WTC11 (cell line): ENCODE data around the gene DBNL. TPM values are rescaled to one million over a fixed set of nuclear protein-coding genes. Genes with fewer than 3 reads are reported as not detected.

ENCODE experiments used
- ATAC-seq: fragments of 200-7000 bp; cut with Tn5 transposase; 2 replicates; pipeline ENCODE4 v1.10.0; 2021; ENCODE audit warnings: mild to moderate bottlenecking, moderate library complexity
- CTCF ChIA-PET: fragments of 300-600 bp; sonication (Branson Sonifier 250); formaldehyde crosslinking; loops from one replicate; lab custom pipeline; 2021; ENCODE audit warnings: antibody characterized with exemption; lab: Charles Lee
- POLR2A ChIA-PET: fragments of 350-600 bp; sonication (Branson Sonifier 250); formaldehyde crosslinking; loops from one replicate; lab custom pipeline; 2021; ENCODE audit warnings: antibody characterized with exemption; lab: Charles Lee
- DNase-seq: peaks from one replicate; pipeline ENCODE4 v3.0.0; 2021; ENCODE audit warnings: low spot score
- H3K27ac Mint-ChIP-seq: 2 replicates; pipeline ENCODE4 v1.8.0; 2021; ENCODE audit warnings: mixed read lengths
- H3K27me3 Mint-ChIP-seq: 2 replicates; pipeline ENCODE4 v1.8.0; 2021; ENCODE audit warnings: low read depth, mild to moderate bottlenecking, moderate library complexity, mixed read lengths
- H3K36me3 Mint-ChIP-seq: 2 replicates; pipeline ENCODE4 v1.8.0; 2021; ENCODE audit warnings: mixed read lengths
- H3K4me1 Mint-ChIP-seq: 2 replicates; pipeline ENCODE4 v1.8.0; 2022; ENCODE audit warnings: mixed read lengths
- H3K4me3 Mint-ChIP-seq: 2 replicates; pipeline ENCODE4 v1.8.0; 2021; ENCODE audit warnings: mild to moderate bottlenecking, moderate library complexity, mixed read lengths
- H3K9me3 Mint-ChIP-seq: 2 replicates; pipeline ENCODE4 v1.8.0; 2021; ENCODE audit warnings: mixed read lengths
- EMX1 ChIP-seq: fragments of 250-450 bp; sonication (Bioruptor Pico); IDR thresholded peaks from 2 replicates; pipeline ENCODE4 v1.8.0; 2021; ENCODE audit warnings: mild to moderate bottlenecking
- ESRRA ChIP-seq: sonication (generic); formaldehyde crosslinking; IDR thresholded peaks from 2 replicates; pipeline ENCODE4 v1.8.1; 2022; ENCODE audit warnings: mild to moderate bottlenecking, missing genetic modification reagents, borderline replicate concordance
- ETV6 ChIP-seq: sonication (generic); formaldehyde crosslinking; IDR thresholded peaks from 2 replicates; pipeline ENCODE4 v1.8.1; 2022; ENCODE audit warnings: mild to moderate bottlenecking, missing genetic modification reagents
- FOXK1 ChIP-seq: sonication (generic); formaldehyde crosslinking; IDR thresholded peaks from 2 replicates; pipeline ENCODE4 v1.8.0; 2022; ENCODE audit warnings: mild to moderate bottlenecking, moderate library complexity, missing genetic modification reagents
- GRHL2 ChIP-seq: fragments of 250-450 bp; sonication (Bioruptor Pico); IDR thresholded peaks from 2 replicates; pipeline ENCODE4 v1.8.0; 2022; ENCODE audit warnings: mild to moderate bottlenecking, moderate library complexity; ENCODE audit not compliant: insufficient replicate concordance, severe bottlenecking
- KAT7 ChIP-seq: sonication (generic); formaldehyde crosslinking; IDR thresholded peaks from 2 replicates; pipeline ENCODE4 v1.8.1; 2023; ENCODE audit warnings: missing genetic modification reagents, mild to moderate bottlenecking, borderline replicate concordance
- MXD4 ChIP-seq: fragments of 250-450 bp; sonication (Bioruptor Pico); IDR thresholded peaks from 2 replicates; pipeline ENCODE4 v1.8.0; 2021; ENCODE audit warnings: mild to moderate bottlenecking, moderate library complexity, borderline replicate concordance
- NFYB ChIP-seq: sonication (generic); formaldehyde crosslinking; conservative IDR thresholded peaks from 2 replicates; pipeline ENCODE4 v1.8.0; 2022; ENCODE audit warnings: low read depth, missing genetic modification reagents
- PRRX2 ChIP-seq: fragments of 250-450 bp; sonication (Bioruptor Pico); IDR thresholded peaks from 2 replicates; pipeline ENCODE4 v1.8.0; 2021; ENCODE audit warnings: mild to moderate bottlenecking
- RELA ChIP-seq: sonication (generic); formaldehyde crosslinking; IDR thresholded peaks from 2 replicates; pipeline ENCODE4 v1.8.1; 2022; ENCODE audit warnings: missing genetic modification reagents, mild to moderate bottlenecking, borderline replicate concordance
- TEAD1 ChIP-seq: sonication (generic); formaldehyde crosslinking; IDR thresholded peaks from 2 replicates; pipeline ENCODE4 v1.8.0; 2022; ENCODE audit warnings: mild to moderate bottlenecking, missing genetic modification reagents
- TP53 ChIP-seq: sonication (generic); formaldehyde crosslinking; IDR thresholded peaks from 2 replicates; pipeline ENCODE4 v1.8.1; 2023; ENCODE audit warnings: mild to moderate bottlenecking, missing genetic modification reagents
- ZNF317 ChIP-seq: sonication (generic); formaldehyde crosslinking; IDR thresholded peaks from 2 replicates; pipeline ENCODE4 v1.8.1; 2023; ENCODE audit warnings: low read depth, mild to moderate bottlenecking, moderate library complexity, missing genetic modification reagents, borderline replicate concordance
- ZNF396 ChIP-seq: fragments of 250-450 bp; sonication (Bioruptor Pico); IDR thresholded peaks from 2 replicates; pipeline ENCODE4 v1.8.0; 2021; ENCODE audit warnings: mild to moderate bottlenecking, moderate library complexity, borderline replicate concordance
- total RNA-seq: library from RNA; stranded (reverse); gene quantifications from 3 replicates; pipeline ENCODE4 v1.2.3, GENCODE V29; 2021
- TF ChIP-seq, protein P1 (sequence below): sonication (generic); formaldehyde crosslinking; IDR thresholded peaks from 2 replicates; pipeline ENCODE4 v1.8.1; 2023; ENCODE audit warnings: mild to moderate bottlenecking, moderate library complexity, missing genetic modification reagents
- TF ChIP-seq, protein P2 (sequence below): sonication (generic); formaldehyde crosslinking; IDR thresholded peaks from 2 replicates; pipeline ENCODE4 v1.8.0; 2022; ENCODE audit warnings: mild to moderate bottlenecking, missing genetic modification reagents
- TF ChIP-seq, protein P3 (sequence below): fragments of 250-450 bp; sonication (Bioruptor Pico); IDR thresholded peaks from 2 replicates; pipeline ENCODE4 v1.9.0; 2021; ENCODE audit warnings: mild to moderate bottlenecking
- TF ChIP-seq, protein P4 (sequence below): sonication (generic); formaldehyde crosslinking; IDR thresholded peaks from 2 replicates; pipeline ENCODE4 v1.8.0; 2023; ENCODE audit warnings: missing genetic modification reagents, mild to moderate bottlenecking, borderline replicate concordance
- TF ChIP-seq, protein P5 (sequence below): sonication (generic); formaldehyde crosslinking; IDR thresholded peaks from 2 replicates; pipeline ENCODE4 v1.8.0; 2022; ENCODE audit warnings: mild to moderate bottlenecking, missing genetic modification reagents
- TF ChIP-seq, protein P6 (sequence below): sonication (generic); formaldehyde crosslinking; IDR thresholded peaks from 2 replicates; pipeline ENCODE4 v1.8.1; 2022; ENCODE audit warnings: low read depth, mild to moderate bottlenecking, moderate library complexity, missing genetic modification reagents, borderline replicate concordance

The DBNL gene
- total RNA-seq, 1 experiment from 2014 or later: 36.1 TPM

DNA sequence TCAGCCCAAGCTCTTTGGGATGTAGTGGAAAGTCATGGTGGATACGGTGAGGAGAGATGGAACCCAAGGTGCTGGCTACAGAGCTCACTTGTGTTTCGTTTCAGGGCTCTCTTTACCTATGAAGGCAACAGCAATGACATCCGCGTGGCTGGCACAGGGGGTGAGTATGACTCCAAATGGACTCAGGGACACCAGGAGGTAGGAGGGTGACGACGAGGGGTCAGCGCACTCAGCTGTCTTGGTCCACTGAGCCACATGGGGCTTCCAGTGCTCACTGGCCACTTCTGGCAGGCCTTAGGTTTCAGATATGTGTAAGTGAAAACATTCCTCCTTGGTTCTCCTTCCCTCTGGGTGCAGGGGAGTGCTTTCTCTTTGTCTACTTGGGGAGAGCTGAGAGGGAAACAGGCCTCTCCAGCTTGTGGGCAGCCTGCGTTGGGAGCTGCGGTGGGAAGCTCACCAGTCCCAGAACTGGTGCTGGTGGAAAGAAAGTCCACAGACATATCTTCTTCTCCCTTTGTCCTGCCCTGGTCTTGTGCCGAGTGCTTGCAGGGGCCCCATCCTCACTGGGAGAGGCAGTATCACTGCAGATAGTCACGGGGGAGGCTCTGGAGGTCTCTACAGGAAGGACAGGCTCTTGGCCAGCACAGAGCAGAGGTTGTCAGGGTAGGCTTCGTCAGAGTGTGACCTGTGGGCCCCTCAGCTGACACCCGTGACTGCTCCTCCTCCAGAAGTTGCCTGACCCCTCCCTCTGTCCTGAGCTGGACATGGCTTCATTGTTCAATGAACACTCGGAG, 5.8 kb downstream of the DBNL start:
- POLR2A ChIA-PET: no interaction called here
- H3K9me3 Mint-ChIP-seq: no peaks in the 10 kb centered on the region
- no peak for DNase-seq
- ATAC-seq: no peak
- H3K27ac Mint-ChIP-seq: no peak overlapping the region
- CTCF ChIA-PET: interaction anchor here (0.6 kb wide), 1 partner anchor 11 kb away, joined by 4 read pairs; no protein-coding TSS in a partner anchor
- H3K27me3 Mint-ChIP-seq: no peaks in the 10 kb centered on the region
- TF ChIP-seq ZNF396: no peak
- TF ChIP-seq NFYB: no peak
- no peak for TF ChIP-seq KAT7 (CRISPR knock-in tag)
- H3K36me3 Mint-ChIP-seq: peaks cover 31% of the 10 kb centered on the region
- no peak overlapping the region for H3K4me3 Mint-ChIP-seq
- H3K4me1 Mint-ChIP-seq: peaks cover 5% of the 10 kb centered on the region

DNA sequence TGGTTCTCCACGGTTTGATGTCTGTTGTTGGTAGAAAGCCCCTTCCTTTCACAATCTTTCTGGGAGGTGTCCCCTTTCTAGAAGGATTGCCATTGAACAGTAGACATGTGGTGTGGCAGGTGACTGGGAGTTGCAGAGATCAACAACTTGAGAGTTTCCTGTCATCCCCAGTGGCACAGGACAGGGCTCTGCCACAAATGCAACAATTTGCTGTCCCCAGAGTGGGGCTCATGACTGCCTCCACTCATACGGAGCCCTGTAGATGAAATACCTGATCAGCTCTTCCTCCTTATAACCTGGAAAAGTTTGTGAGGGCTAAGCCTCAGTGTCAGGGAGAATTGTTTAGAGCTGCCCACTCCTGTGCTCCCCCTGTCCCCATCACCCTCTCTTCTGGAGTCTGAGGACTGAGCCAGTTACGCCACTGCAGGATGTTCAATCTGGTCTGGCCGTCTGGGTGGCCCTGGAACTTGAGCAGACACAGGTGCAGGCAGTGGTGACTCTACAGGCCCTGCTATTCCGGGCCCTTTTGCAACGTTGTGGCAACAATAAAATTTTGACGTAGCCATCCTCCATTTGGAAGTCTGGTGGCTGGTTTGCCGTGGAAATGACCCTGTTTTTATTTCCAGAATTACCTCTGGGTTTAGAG, 6.5 kb downstream of the DBNL start:
- TF ChIP-seq ETV6 (CRISPR knock-in tag) (no peak), RELA (no peak), ESRRA (CRISPR knock-in tag) (no peak), ZNF396 (no peak), PRRX2 (CRISPR knock-in tag) (no peak), MXD4 (no peak), TP53 (no peak), GRHL2 (CRISPR knock-in tag) (no peak)
- TF ChIP-seq, protein P1, sequence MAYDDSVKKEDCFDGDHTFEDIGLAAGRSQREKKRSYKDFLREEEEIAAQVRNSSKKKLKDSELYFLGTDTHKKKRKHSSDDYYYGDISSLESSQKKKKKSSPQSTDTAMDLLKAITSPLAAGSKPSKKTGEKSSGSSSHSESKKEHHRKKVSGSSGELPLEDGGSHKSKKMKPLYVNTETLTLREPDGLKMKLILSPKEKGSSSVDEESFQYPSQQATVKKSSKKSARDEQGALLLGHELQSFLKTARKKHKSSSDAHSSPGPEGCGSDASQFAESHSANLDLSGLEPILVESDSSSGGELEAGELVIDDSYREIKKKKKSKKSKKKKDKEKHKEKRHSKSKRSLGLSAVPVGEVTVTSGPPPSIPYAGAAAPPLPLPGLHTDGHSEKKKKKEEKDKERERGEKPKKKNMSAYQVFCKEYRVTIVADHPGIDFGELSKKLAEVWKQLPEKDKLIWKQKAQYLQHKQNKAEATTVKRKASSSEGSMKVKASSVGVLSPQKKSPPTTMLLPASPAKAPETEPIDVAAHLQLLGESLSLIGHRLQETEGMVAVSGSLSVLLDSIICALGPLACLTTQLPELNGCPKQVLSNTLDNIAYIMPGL (CRISPR knock-in tag): no peak
- TF ChIP-seq, protein P2, sequence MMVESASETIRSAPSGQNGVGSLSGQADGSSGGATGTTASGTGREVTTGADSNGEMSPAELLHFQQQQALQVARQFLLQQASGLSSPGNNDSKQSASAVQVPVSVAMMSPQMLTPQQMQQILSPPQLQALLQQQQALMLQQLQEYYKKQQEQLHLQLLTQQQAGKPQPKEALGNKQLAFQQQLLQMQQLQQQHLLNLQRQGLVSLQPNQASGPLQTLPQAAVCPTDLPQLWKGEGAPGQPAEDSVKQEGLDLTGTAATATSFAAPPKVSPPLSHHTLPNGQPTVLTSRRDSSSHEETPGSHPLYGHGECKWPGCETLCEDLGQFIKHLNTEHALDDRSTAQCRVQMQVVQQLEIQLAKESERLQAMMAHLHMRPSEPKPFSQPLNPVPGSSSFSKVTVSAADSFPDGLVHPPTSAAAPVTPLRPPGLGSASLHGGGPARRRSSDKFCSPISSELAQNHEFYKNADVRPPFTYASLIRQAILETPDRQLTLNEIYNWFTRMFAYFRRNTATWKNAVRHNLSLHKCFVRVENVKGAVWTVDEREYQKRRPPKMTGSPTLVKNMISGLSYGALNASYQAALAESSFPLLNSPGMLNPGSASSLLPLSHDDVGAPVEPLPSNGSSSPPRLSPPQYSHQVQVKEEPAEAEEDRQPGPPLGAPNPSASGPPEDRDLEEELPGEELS (CRISPR knock-in tag): no peak
- TF ChIP-seq, protein P3, sequence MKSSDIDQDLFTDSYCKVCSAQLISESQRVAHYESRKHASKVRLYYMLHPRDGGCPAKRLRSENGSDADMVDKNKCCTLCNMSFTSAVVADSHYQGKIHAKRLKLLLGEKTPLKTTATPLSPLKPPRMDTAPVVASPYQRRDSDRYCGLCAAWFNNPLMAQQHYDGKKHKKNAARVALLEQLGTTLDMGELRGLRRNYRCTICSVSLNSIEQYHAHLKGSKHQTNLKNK (CRISPR knock-in tag): no peak
- no peaks in the 10 kb centered on the region for H3K27me3 Mint-ChIP-seq
- H3K27ac Mint-ChIP-seq: no peak overlapping the region

DNA sequence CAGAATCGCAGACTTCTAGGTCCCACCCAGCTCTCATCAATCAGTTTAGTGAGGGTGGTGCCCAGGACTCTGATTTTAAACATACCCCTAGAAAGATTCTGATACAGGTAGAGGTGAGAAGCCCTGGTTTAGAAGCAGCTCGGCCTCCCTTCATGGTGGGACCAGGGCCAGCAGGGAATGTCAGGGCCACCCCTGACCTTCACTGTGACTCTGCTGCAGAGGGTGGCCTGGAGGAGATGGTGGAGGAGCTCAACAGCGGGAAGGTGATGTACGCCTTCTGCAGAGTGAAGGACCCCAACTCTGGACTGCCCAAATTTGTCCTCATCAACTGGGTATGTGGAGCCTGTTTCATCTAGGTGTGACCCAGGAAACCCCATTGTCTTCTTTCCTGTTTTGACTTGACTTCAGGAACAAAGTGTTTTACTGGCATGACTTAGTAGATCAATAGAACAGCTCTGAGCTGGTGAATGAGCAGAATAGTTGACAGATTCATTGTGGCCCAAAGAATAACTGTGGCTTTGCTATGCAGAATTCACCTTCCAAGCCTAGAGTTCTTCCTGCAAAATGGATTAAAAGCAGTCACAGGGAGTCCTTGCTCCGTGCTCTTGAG, 7.2 kb downstream of the DBNL start:
- H3K36me3 Mint-ChIP-seq: peaks cover 31% of the 10 kb centered on the region
- ChIA-PET CTCF (no interaction called here), POLR2A (no interaction called here)
- H3K4me1 Mint-ChIP-seq: no peaks in the 10 kb centered on the region
- H3K27ac Mint-ChIP-seq: no peak overlapping the region
- H3K4me3 Mint-ChIP-seq: no peak overlapping the region
- H3K27me3 Mint-ChIP-seq: no peaks in the 10 kb centered on the region
- no peaks in the 10 kb centered on the region for H3K9me3 Mint-ChIP-seq
- no peak for DNase-seq
- no peak for ATAC-seq
- TF ChIP-seq, protein P4, sequence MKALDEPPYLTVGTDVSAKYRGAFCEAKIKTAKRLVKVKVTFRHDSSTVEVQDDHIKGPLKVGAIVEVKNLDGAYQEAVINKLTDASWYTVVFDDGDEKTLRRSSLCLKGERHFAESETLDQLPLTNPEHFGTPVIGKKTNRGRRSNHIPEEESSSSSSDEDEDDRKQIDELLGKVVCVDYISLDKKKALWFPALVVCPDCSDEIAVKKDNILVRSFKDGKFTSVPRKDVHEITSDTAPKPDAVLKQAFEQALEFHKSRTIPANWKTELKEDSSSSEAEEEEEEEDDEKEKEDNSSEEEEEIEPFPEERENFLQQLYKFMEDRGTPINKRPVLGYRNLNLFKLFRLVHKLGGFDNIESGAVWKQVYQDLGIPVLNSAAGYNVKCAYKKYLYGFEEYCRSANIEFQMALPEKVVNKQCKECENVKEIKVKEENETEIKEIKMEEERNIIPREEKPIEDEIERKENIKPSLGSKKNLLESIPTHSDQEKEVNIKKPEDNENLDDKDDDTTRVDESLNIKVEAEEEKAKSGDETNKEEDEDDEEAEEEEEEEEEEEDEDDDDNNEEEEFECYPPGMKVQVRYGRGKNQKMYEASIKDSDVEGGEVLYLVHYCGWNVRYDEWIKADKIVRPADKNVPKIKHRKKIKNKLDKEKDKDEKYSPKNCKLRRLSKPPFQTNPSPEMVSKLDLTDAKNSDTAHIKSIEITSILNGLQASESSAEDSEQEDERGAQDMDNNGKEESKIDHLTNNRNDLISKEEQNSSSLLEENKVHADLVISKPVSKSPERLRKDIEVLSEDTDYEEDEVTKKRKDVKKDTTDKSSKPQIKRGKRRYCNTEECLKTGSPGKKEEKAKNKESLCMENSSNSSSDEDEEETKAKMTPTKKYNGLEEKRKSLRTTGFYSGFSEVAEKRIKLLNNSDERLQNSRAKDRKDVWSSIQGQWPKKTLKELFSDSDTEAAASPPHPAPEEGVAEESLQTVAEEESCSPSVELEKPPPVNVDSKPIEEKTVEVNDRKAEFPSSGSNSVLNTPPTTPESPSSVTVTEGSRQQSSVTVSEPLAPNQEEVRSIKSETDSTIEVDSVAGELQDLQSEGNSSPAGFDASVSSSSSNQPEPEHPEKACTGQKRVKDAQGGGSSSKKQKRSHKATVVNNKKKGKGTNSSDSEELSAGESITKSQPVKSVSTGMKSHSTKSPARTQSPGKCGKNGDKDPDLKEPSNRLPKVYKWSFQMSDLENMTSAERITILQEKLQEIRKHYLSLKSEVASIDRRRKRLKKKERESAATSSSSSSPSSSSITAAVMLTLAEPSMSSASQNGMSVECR: no peak
- TF ChIP-seq FOXK1 (CRISPR knock-in tag) (no peak), EMX1 (CRISPR knock-in tag) (no peak), TEAD1 (CRISPR knock-in tag) (no peak), ZNF317 (no peak)
- TF ChIP-seq, protein P5, sequence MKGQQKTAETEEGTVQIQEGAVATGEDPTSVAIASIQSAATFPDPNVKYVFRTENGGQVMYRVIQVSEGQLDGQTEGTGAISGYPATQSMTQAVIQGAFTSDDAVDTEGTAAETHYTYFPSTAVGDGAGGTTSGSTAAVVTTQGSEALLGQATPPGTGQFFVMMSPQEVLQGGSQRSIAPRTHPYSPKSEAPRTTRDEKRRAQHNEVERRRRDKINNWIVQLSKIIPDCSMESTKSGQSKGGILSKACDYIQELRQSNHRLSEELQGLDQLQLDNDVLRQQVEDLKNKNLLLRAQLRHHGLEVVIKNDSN (CRISPR knock-in tag): no peak
- TF ChIP-seq, protein P6, sequence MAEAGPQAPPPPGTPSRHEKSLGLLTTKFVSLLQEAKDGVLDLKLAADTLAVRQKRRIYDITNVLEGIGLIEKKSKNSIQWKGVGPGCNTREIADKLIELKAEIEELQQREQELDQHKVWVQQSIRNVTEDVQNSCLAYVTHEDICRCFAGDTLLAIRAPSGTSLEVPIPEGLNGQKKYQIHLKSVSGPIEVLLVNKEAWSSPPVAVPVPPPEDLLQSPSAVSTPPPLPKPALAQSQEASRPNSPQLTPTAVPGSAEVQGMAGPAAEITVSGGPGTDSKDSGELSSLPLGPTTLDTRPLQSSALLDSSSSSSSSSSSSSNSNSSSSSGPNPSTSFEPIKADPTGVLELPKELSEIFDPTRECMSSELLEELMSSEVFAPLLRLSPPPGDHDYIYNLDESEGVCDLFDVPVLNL (CRISPR knock-in tag): no peak

More for the DNA sequence above, 6.5 kb downstream of the DBNL start:
- ATAC-seq: no peak
- POLR2A ChIA-PET: no interaction called here
- no peak for DNase-seq
- CTCF ChIA-PET: no interaction called here
- Mint-ChIP-seq H3K9me3 (no peaks in the 10 kb centered on the region), H3K36me3 (peaks cover 33% of the 10 kb centered on the region), H3K4me3 (no peak overlapping the region), H3K4me1 (no peaks in the 10 kb centered on the region)
